Chondrocyte (in vitro differentiated cells): ENCODE data around the gene SPAG9. TPM values are rescaled to one million over a fixed set of nuclear protein-coding genes. Genes with fewer than 3 reads are reported as not detected.

Source experiments
- DNase-seq: peaks from one replicate; pipeline ENCODE4 v3.0.0; 2021; ENCODE audit warnings: mixed read lengths, low spot score
- H3K27ac Mint-ChIP-seq: one replicate; pipeline ENCODE4 v1.8.0; 2021; ENCODE audit warnings: mild to moderate bottlenecking, moderate library complexity, mixed read lengths; ENCODE audit not compliant: unreplicated experiment
- H3K27me3 Mint-ChIP-seq: 2 replicates; pipeline ENCODE4 v1.8.0; 2021; ENCODE audit warnings: low read depth, mixed read lengths
- H3K36me3 Mint-ChIP-seq: 2 replicates; pipeline ENCODE4 v1.8.0; 2021; ENCODE audit warnings: low read depth, mixed read lengths
- H3K4me1 Mint-ChIP-seq: 2 replicates; pipeline ENCODE4 v1.8.0; 2021; ENCODE audit warnings: low read depth, mild to moderate bottlenecking, mixed read lengths
- H3K4me3 Mint-ChIP-seq: one replicate; pipeline ENCODE4 v1.8.0; 2021; ENCODE audit warnings: mild to moderate bottlenecking, moderate library complexity, mixed read lengths; ENCODE audit not compliant: unreplicated experiment
- H3K9me3 Mint-ChIP-seq: 2 replicates; pipeline ENCODE4 v1.8.0; 2021; ENCODE audit warnings: low read depth, mixed read lengths
- total RNA-seq: library from RNA; stranded (reverse); gene quantifications from 3 replicates; pipeline ENCODE4 v1.2.1, GENCODE V29; 2021
- TF ChIP-seq, protein P1 (sequence below): fragments of 200-600 bp; sonication (generic); IDR thresholded peaks from 2 replicates; pipeline ENCODE4 v1.5.0; 2021; ENCODE audit warnings: antibody characterized with exemption, mild to moderate bottlenecking, moderate library complexity

SPAG9 gene
- total RNA-seq, 1 donor from 2014 or later: 92.7 TPM

DNA sequence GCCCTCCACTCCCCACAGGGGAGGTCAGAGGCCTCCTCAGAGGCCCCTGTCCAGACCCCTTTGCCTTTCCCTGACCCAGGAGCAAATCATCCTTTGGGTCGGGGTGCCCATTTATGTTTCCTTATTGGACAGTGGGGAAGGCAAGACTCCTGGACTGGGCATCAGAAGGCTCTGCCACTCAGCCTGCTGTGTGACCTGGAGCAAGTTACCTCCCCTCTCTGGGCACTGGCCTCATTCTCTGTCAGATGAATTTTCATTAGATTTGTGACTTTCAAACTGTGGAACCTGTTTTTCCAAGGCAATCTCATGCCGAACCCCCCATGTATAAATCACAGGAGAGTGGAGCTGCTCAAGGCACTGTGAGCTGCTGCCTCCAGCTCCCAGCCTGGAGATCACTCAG, 207.5 kb downstream of the SPAG9 start:
- no peaks in the 10 kb centered on the region for H3K9me3 Mint-ChIP-seq
- DNase-seq: no peak
- TF ChIP-seq, protein P1, sequence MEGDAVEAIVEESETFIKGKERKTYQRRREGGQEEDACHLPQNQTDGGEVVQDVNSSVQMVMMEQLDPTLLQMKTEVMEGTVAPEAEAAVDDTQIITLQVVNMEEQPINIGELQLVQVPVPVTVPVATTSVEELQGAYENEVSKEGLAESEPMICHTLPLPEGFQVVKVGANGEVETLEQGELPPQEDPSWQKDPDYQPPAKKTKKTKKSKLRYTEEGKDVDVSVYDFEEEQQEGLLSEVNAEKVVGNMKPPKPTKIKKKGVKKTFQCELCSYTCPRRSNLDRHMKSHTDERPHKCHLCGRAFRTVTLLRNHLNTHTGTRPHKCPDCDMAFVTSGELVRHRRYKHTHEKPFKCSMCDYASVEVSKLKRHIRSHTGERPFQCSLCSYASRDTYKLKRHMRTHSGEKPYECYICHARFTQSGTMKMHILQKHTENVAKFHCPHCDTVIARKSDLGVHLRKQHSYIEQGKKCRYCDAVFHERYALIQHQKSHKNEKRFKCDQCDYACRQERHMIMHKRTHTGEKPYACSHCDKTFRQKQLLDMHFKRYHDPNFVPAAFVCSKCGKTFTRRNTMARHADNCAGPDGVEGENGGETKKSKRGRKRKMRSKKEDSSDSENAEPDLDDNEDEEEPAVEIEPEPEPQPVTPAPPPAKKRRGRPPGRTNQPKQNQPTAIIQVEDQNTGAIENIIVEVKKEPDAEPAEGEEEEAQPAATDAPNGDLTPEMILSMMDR: no peak
- H3K27me3 Mint-ChIP-seq: peaks cover 3% of the 10 kb centered on the region
- no peak overlapping the region for H3K27ac Mint-ChIP-seq
- H3K36me3 Mint-ChIP-seq: no peaks in the 10 kb centered on the region
- no peak overlapping the region for H3K4me3 Mint-ChIP-seq
- peaks cover 8% of the 10 kb centered on the region for H3K4me1 Mint-ChIP-seq

Other genes with a start within 250 kb of the SPAG9 start
- gene NME1, start 32.7 kb upstream of the SPAG9 start, total RNA-seq: 101 to 149 TPM (median 102 TPM) in 3 replicates
- 748 to 753 TPM (median 751 TPM) in 3 replicates for gene NME2, start 45.5 kb upstream of the SPAG9 start, total RNA-seq
- gene MBTD1, start 139.2 kb upstream of the SPAG9 start, total RNA-seq: 10.0 to 12.8 TPM (median 10.9 TPM) in 3 replicates
- gene UTP18, start 139.7 kb upstream of the SPAG9 start, total RNA-seq: 16.8 to 18.7 TPM (median 18.3 TPM) in 3 replicates